Measurements from ENCODE around the gene CDH1.

DNA sequence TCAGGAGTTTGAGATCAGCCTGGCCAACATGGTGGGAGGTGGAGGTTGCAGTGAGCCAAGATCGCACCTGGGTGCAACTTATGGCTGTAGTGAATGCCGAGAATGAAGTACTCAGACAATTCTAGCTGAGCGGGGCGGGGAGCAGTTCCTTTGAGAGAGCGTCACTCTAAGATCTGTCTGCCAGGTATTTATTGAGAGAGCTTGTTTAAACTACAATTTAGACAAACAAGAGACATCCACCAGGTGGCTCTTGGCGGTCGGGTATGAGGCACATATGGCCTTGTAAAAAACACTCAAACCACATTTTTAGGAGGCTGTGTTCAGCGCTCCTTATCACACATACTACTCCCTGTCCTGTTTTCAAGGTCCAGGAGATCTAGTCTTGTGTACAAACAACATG, 40.6 kb upstream of the CDH1 start:
- no peak for TF ChIP-seq POLR2AphosphoS5 (IDR thresholded peaks at IDR 0.05)
- TF ChIP-seq, protein P1, sequence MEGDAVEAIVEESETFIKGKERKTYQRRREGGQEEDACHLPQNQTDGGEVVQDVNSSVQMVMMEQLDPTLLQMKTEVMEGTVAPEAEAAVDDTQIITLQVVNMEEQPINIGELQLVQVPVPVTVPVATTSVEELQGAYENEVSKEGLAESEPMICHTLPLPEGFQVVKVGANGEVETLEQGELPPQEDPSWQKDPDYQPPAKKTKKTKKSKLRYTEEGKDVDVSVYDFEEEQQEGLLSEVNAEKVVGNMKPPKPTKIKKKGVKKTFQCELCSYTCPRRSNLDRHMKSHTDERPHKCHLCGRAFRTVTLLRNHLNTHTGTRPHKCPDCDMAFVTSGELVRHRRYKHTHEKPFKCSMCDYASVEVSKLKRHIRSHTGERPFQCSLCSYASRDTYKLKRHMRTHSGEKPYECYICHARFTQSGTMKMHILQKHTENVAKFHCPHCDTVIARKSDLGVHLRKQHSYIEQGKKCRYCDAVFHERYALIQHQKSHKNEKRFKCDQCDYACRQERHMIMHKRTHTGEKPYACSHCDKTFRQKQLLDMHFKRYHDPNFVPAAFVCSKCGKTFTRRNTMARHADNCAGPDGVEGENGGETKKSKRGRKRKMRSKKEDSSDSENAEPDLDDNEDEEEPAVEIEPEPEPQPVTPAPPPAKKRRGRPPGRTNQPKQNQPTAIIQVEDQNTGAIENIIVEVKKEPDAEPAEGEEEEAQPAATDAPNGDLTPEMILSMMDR (IDR thresholded peaks at IDR 0.05) = no peak
- TF ChIP-seq POLR2A (IDR thresholded peaks at IDR 0.05) = no peak
- TF ChIP-seq EP300 (IDR thresholded peaks at IDR 0.05) = no peak
